ENCODE results near the gene ADCY7. TPM values are rescaled to one million over a fixed set of nuclear protein-coding genes. Genes with fewer than 3 reads are reported as not detected.

ADCY7 gene
- total RNA-seq, 1 experiment from 2014 or later, result 34.2 TPM

DNA sequence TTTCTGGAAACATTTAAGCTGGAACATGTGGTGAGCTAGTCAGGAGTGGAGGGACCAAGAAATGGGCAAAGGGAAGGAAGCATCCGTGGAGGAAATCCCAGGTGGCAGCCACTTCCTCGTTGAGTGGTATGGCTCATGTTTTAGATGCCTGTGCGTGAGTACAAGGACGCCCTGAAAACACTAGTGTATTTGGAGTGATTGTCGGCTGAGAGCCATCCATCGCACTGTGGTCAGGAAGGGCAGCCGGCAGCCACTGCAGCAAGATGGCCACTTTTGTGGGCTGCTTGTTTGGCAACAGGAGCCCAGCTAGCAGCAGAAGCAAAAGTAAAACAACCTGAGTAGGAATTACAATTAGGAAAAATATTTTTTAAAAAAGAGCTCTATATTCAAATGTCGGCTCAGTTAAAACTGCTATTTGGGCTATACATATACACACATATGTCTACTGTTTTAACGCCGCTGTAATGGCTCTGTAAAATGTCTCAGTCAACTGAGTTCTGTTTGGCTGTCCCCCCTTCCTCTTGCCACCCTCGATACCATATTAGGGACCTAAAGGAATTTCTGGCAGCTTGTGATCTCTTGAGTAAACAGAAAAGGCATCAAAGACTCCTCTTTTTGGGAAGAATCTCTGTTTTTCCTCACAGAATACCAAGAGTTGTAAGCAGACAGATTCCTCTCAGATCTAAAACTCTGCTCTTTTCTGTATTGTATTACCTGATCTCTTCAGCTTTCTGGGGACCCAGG is 63.3 kb downstream of the ADCY7 start:
- Histone ChIP-seq H3K4me3 (replicated peaks in 1 of 2; ENCODE audit: low read depth in 1 of 2, low read length in 2 of 2) (no peak overlapping the region), H3K9me3 (ENCODE audit: control insufficient read depth in 1 of 2, insufficient read depth in 1 of 2, low read depth in 1 of 2, low read length in 2 of 2) (no peaks in the 10 kb centered on the region), H3K27me3 (ENCODE audit: insufficient read depth, low read length) (no peaks in the 10 kb centered on the region), H4K20me1 (ENCODE audit: insufficient read depth) (peaks cover 3% of the 10 kb centered on the region; the same call in 1 of the 2 replicates), H3K27ac (ENCODE audit: low read depth, low read length) (no peak overlapping the region), H3K4me1 (ENCODE audit: control insufficient read depth in 1 of 2, insufficient read depth in 2 of 2, low read length in 2 of 2) (no peaks in the 10 kb centered on the region), H3K79me2 (ENCODE audit: insufficient read depth, low read length) (peaks cover 22% of the 10 kb centered on the region), H3K4me2 (ENCODE audit: low read length) (no peak overlapping the region), H2AFZ (ENCODE audit: low read depth, low read length, poor library complexity, severe bottlenecking) (no peak overlapping the region), H3K9me2 (ENCODE audit: insufficient read depth) (no peaks in the 10 kb centered on the region), H3K36me3 (ENCODE audit: control insufficient read depth in 1 of 2, insufficient read depth in 2 of 2, low read length in 2 of 2) (peaks cover 24 to 41% of the 10 kb centered on the region in 2 experiments), H3K9ac (ENCODE audit: low read length) (no peak overlapping the region)
- RAD21 ChIA-PET (ENCODE audit: low non-redundant PET in 1 of 2, low total read pairs in 2 of 2, uncharacterized antibody in 2 of 2, unreplicated experiment in 2 of 2), result no interaction called here
- ATAC-seq (no peak), DNase-seq (ENCODE audit: low read depth, low spot score) (no peak)
- CTCF ChIA-PET, result interaction anchor here (0.8 kb wide), 1 partner anchor 477 kb away, joined by 5 read pairs; no protein-coding TSS in a partner anchor
- no TSS peak for BruUV-seq (replicated peaks)
- POLR2A ChIA-PET, result interaction anchor here (0.6 kb wide), 1 partner anchor 8 kb away, joined by 3 read pairs; no protein-coding TSS in a partner anchor
- intact Hi-C loops (cut with micrococcal nuclease), result no loop called here
- TF ChIP-seq SP1 (IDR thresholded peaks at IDR 0.05; ENCODE audit: low read depth) (no peak), CTCF (IDR thresholded peaks at IDR 0.05 in 2 of 3, conservative IDR thresholded peaks at IDR 0.05 in 1 of 3; ENCODE audit: borderline replicate concordance in 1 of 3, insufficient read depth in 1 of 3, low read depth in 2 of 3, low read length in 2 of 3) (no peak), SIN3A (IDR thresholded peaks at IDR 0.05; ENCODE audit: low read depth) (no peak), ELF1 (IDR thresholded peaks at IDR 0.05; ENCODE audit: borderline replicate concordance, low read depth) (no peak), POLR2AphosphoS5 (IDR thresholded peaks at IDR 0.05; ENCODE audit: low read depth, low read length) (no peak), TCF7L2 (IDR thresholded peaks at IDR 0.05; ENCODE audit: borderline replicate concordance, extremely low read depth, insufficient read depth, insufficient read length) (no peak), ZNF274 (IDR thresholded peaks at IDR 0.05; ENCODE audit: low read depth, low read length) (no peak), ATF3 (IDR thresholded peaks at IDR 0.05) (no peak), FOSL1 (IDR thresholded peaks at IDR 0.05; ENCODE audit: low read depth) (no peak), EZH2phosphoT487 (IDR thresholded peaks at IDR 0.05; ENCODE audit: borderline replicate concordance) (no peak), YY1 (IDR thresholded peaks at IDR 0.05; ENCODE audit: extremely low read depth, insufficient replicate concordance, low read depth, low read length) (no peak), CEBPB (IDR thresholded peaks at IDR 0.05; ENCODE audit: low read depth) (no peak), EGR1 (IDR thresholded peaks at IDR 0.05; ENCODE audit: low read depth) (no peak), CBX3 (IDR thresholded peaks at IDR 0.05; ENCODE audit: low read depth) (no peak), JUND (IDR thresholded peaks at IDR 0.05) (no peak), SRF (IDR thresholded peaks at IDR 0.05; ENCODE audit: low read depth) (no peak)
- TF ChIP-seq, protein P1, sequence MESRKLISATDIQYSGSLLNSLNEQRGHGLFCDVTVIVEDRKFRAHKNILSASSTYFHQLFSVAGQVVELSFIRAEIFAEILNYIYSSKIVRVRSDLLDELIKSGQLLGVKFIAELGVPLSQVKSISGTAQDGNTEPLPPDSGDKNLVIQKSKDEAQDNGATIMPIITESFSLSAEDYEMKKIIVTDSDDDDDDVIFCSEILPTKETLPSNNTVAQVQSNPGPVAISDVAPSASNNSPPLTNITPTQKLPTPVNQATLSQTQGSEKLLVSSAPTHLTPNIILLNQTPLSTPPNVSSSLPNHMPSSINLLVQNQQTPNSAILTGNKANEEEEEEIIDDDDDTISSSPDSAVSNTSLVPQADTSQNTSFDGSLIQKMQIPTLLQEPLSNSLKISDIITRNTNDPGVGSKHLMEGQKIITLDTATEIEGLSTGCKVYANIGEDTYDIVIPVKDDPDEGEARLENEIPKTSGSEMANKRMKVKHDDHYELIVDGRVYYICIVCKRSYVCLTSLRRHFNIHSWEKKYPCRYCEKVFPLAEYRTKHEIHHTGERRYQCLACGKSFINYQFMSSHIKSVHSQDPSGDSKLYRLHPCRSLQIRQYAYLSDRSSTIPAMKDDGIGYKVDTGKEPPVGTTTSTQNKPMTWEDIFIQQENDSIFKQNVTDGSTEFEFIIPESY (IDR thresholded peaks at IDR 0.05; ENCODE audit: extremely low read depth, insufficient replicate concordance, low read length), result no peak
- TF ChIP-seq, protein P2, sequence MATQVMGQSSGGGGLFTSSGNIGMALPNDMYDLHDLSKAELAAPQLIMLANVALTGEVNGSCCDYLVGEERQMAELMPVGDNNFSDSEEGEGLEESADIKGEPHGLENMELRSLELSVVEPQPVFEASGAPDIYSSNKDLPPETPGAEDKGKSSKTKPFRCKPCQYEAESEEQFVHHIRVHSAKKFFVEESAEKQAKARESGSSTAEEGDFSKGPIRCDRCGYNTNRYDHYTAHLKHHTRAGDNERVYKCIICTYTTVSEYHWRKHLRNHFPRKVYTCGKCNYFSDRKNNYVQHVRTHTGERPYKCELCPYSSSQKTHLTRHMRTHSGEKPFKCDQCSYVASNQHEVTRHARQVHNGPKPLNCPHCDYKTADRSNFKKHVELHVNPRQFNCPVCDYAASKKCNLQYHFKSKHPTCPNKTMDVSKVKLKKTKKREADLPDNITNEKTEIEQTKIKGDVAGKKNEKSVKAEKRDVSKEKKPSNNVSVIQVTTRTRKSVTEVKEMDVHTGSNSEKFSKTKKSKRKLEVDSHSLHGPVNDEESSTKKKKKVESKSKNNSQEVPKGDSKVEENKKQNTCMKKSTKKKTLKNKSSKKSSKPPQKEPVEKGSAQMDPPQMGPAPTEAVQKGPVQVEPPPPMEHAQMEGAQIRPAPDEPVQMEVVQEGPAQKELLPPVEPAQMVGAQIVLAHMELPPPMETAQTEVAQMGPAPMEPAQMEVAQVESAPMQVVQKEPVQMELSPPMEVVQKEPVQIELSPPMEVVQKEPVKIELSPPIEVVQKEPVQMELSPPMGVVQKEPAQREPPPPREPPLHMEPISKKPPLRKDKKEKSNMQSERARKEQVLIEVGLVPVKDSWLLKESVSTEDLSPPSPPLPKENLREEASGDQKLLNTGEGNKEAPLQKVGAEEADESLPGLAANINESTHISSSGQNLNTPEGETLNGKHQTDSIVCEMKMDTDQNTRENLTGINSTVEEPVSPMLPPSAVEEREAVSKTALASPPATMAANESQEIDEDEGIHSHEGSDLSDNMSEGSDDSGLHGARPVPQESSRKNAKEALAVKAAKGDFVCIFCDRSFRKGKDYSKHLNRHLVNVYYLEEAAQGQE (IDR thresholded peaks at IDR 0.05; ENCODE audit: low read depth), result no peak
- TF ChIP-seq, protein P3, sequence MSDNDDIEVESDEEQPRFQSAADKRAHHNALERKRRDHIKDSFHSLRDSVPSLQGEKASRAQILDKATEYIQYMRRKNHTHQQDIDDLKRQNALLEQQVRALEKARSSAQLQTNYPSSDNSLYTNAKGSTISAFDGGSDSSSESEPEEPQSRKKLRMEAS (IDR thresholded peaks at IDR 0.05), result no peak
